Dermis microvascular lymphatic vessel endothelial cell (primary cell): Measurements from ENCODE around the gene ZNF446. TPM values are rescaled to one million over a fixed set of nuclear protein-coding genes. Genes with fewer than 3 reads are reported as not detected.

Source experiments
- DNase-seq, 2 donors: peaks; one replicate each; pipeline versions ENCODE4 v3.0.0 to v3.0.0-alpha.2; 2010; ENCODE audit warnings: low read depth in 2 of 2
- total RNA-seq: library from RNA; depleted of rRNA; stranded (reverse); fragments of >200 nt; gene quantifications from 2 replicates; pipeline ENCODE4 v1.2.1, GENCODE V29; 2014

The ZNF446 gene
- total RNA-seq, 1 donor from 2014 or later = 3.2 TPM

- DNase-seq = no peak
Measured at GRCh38 chr19:58522709-58523108, 46.6 kb downstream of the ZNF446 start.

- DNase-seq = no peak
Measured at GRCh38 chr19:58529405-58529804, 53.3 kb downstream of the ZNF446 start.

Other genes with a start within 250 kb of the ZNF446 start
- gene ZNF544, start 247.4 kb upstream of the ZNF446 start, total RNA-seq = 39.0 and 47.8 TPM in 2 replicates
- gene ZNF8, start 197.4 kb upstream of the ZNF446 start, total RNA-seq = 3.0 and 4.8 TPM in 2 replicates
- 11.4 and 18.7 TPM in 2 replicates for gene ERVK3-1, start 171.0 kb upstream of the ZNF446 start, total RNA-seq
- 1.7 and 2.4 TPM in 2 replicates for gene ZSCAN22, start 149.4 kb upstream of the ZNF446 start, total RNA-seq
- gene A1BG, start 122.9 kb upstream of the ZNF446 start, total RNA-seq = 4.3 and 5.4 TPM in 2 replicates
- 0.51 and 0.89 TPM in 2 replicates for gene ZNF497, start 113.6 kb upstream of the ZNF446 start, total RNA-seq
- 1.7 and 3.7 TPM in 2 replicates for gene ZNF837, start 95.3 kb upstream of the ZNF446 start, total RNA-seq
- 2,588 and 2,654 TPM in 2 replicates for gene RPS5, start 89.1 kb upstream of the ZNF446 start, total RNA-seq
- gene RNF225, start 80.7 kb upstream of the ZNF446 start, total RNA-seq = not detected in 2 replicates
- 7.7 and 9.5 TPM in 2 replicates for gene ZNF584, start 67.7 kb upstream of the ZNF446 start, total RNA-seq
- gene ZNF132, start 36.2 kb upstream of the ZNF446 start, total RNA-seq = 4.1 and 6.2 TPM in 2 replicates
- 6.0 and 7.6 TPM in 2 replicates for gene ZNF324B, start 24.7 kb upstream of the ZNF446 start, total RNA-seq
- 8.9 and 12.4 TPM in 2 replicates for gene ZNF324, start 9.3 kb upstream of the ZNF446 start, total RNA-seq
- gene SLC27A5, start 35.6 kb downstream of the ZNF446 start, total RNA-seq = 10.1 and 10.9 TPM in 2 replicates
- 3.5 and 5.7 TPM in 2 replicates for gene ZBTB45, start 43.5 kb downstream of the ZNF446 start, total RNA-seq
- gene TRIM28, start 67.7 kb downstream of the ZNF446 start, total RNA-seq = 339 and 348 TPM in 2 replicates
- 90.8 and 112 TPM in 2 replicates for gene CHMP2A, start 78.8 kb downstream of the ZNF446 start, total RNA-seq
- gene UBE2M, start 82.3 kb downstream of the ZNF446 start, total RNA-seq = 60.4 and 80.1 TPM in 2 replicates
- 5.1 and 11.1 TPM in 2 replicates for gene MZF1, start 97.0 kb downstream of the ZNF446 start, total RNA-seq